Neural cell (in vitro differentiated cells): Measurements from ENCODE around the gene GRAMD4.

Experiments used
- EP300 ChIP-seq: fragments of 450-650 bp; conservative IDR thresholded peaks from 2 replicates; pipeline ENCODE4 v1.6.1; 2014; ENCODE audit warnings: antibody characterized with exemption, mild to moderate bottlenecking, moderate library complexity; ENCODE audit not compliant: poor library complexity, severe bottlenecking
- EZH2 ChIP-seq: fragments of 200-600, 300-800 bp; shearing (Covaris generic), sonication (generic); IDR thresholded peaks from 2 replicates; pipeline ENCODE4 v1.6.1; 2014; ENCODE audit warnings: antibody characterized with exemption, low read length, borderline replicate concordance, mild to moderate bottlenecking; ENCODE audit not compliant: insufficient read depth, poor library complexity, severe bottlenecking
- MXI1 ChIP-seq: fragments of 450-650 bp; conservative IDR thresholded peaks from 2 replicates; pipeline ENCODE4 v1.6.1; 2014; ENCODE audit warnings: antibody characterized with exemption, mild to moderate bottlenecking; ENCODE audit not compliant: poor library complexity, severe bottlenecking
- POLR2AphosphoS5 ChIP-seq: IDR thresholded peaks from 2 replicates; pipeline ENCODE4 v1.6.1; 2012
- RAD21 ChIP-seq: fragments of 450-650 bp; conservative IDR thresholded peaks from 2 replicates; pipeline ENCODE4 v1.6.1; 2014; ENCODE audit warnings: antibody characterized with exemption, mild to moderate bottlenecking, moderate library complexity
- SMC3 ChIP-seq: fragments of 450-650 bp; conservative IDR thresholded peaks from 2 replicates; pipeline ENCODE4 v1.6.1; 2014; ENCODE audit warnings: antibody characterized with exemption, mild to moderate bottlenecking, moderate library complexity; ENCODE audit not compliant: poor library complexity
- TAF1 ChIP-seq: IDR thresholded peaks from 2 replicates; pipeline ENCODE4 v1.6.1; 2012; ENCODE audit warnings: low read depth
- TF ChIP-seq, protein P1 (sequence below): fragments of 450-650 bp; IDR thresholded peaks from 2 replicates; pipeline ENCODE4 v1.5.1; 2014; ENCODE audit warnings: antibody characterized with exemption, mild to moderate bottlenecking, moderate library complexity; ENCODE audit not compliant: poor library complexity, severe bottlenecking
- TF ChIP-seq, protein P2 (sequence below): IDR thresholded peaks from 2 replicates; pipeline ENCODE4 v1.6.1; 2012; ENCODE audit warnings: borderline replicate concordance

DNA sequence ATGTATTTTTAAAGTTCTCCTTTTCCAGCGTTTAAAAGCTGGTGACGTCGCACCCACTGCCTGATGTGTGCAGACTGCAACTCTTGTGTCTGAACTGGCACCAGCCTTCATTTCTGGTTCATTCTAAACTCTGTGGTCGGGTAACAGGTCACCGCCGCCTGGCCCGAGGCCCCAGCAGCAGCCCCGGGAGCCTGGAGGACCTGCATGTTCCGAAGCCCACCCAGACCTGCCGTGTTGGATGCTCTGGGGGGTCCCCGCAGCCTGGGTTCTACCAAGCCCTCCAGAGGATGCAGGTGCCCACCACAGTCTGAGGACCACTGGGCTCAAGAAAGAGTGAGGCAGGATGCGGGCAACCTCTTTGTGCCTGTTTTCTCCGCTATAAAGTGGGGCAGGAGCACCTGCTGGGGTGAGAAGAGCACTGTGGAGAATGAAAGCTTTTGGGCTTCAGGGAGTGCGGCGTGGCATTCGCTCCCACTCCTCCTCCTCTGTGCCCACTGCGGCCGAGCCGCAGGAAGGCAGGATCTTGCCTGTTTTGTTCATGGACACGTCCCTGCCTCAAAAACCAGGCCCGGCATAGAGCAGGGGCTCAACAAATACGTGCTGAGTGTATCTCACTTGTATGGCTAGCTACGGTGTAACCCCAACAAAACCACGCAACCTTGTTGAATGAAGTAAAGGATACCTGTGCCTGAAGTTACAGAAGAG, 77.8 kb downstream of the GRAMD4 start:
- TF ChIP-seq, protein P1, sequence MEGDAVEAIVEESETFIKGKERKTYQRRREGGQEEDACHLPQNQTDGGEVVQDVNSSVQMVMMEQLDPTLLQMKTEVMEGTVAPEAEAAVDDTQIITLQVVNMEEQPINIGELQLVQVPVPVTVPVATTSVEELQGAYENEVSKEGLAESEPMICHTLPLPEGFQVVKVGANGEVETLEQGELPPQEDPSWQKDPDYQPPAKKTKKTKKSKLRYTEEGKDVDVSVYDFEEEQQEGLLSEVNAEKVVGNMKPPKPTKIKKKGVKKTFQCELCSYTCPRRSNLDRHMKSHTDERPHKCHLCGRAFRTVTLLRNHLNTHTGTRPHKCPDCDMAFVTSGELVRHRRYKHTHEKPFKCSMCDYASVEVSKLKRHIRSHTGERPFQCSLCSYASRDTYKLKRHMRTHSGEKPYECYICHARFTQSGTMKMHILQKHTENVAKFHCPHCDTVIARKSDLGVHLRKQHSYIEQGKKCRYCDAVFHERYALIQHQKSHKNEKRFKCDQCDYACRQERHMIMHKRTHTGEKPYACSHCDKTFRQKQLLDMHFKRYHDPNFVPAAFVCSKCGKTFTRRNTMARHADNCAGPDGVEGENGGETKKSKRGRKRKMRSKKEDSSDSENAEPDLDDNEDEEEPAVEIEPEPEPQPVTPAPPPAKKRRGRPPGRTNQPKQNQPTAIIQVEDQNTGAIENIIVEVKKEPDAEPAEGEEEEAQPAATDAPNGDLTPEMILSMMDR, result no peak
- TF ChIP-seq RAD21 (no peak), POLR2AphosphoS5 (no peak), EZH2 (no peak), EP300 (no peak), TAF1 (no peak), SMC3 (no peak), MXI1 (no peak)
- TF ChIP-seq, protein P2, sequence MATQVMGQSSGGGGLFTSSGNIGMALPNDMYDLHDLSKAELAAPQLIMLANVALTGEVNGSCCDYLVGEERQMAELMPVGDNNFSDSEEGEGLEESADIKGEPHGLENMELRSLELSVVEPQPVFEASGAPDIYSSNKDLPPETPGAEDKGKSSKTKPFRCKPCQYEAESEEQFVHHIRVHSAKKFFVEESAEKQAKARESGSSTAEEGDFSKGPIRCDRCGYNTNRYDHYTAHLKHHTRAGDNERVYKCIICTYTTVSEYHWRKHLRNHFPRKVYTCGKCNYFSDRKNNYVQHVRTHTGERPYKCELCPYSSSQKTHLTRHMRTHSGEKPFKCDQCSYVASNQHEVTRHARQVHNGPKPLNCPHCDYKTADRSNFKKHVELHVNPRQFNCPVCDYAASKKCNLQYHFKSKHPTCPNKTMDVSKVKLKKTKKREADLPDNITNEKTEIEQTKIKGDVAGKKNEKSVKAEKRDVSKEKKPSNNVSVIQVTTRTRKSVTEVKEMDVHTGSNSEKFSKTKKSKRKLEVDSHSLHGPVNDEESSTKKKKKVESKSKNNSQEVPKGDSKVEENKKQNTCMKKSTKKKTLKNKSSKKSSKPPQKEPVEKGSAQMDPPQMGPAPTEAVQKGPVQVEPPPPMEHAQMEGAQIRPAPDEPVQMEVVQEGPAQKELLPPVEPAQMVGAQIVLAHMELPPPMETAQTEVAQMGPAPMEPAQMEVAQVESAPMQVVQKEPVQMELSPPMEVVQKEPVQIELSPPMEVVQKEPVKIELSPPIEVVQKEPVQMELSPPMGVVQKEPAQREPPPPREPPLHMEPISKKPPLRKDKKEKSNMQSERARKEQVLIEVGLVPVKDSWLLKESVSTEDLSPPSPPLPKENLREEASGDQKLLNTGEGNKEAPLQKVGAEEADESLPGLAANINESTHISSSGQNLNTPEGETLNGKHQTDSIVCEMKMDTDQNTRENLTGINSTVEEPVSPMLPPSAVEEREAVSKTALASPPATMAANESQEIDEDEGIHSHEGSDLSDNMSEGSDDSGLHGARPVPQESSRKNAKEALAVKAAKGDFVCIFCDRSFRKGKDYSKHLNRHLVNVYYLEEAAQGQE, result no peak
